ENCODE data around the gene TPD52L1.
A peak's percentile ranks its signal among the peaks of the same experiment; 100 is the strongest.

TPD52L1 gene

GRCh38 chr6:125198398-125198937, 44.9 kb downstream of the TPD52L1 start:
- H3K36me3 ChIP-seq (ENCODE audit: low read depth) = no peaks in the 10 kb centered on the region
- H3K27me3 ChIP-seq (ENCODE audit: insufficient read depth, poor library complexity, severe bottlenecking) = no peaks in the 10 kb centered on the region
- no peak overlapping the region for H3K4me3 ChIP-seq (ENCODE audit: severe bottlenecking)
- no peak for TF ChIP-seq CTCF (IDR thresholded peaks at IDR 0.05; ENCODE audit: poor library complexity, severe bottlenecking)
- peak overlapping the region; percentile 52 for H3K27ac ChIP-seq (ENCODE audit: poor library complexity, severe bottlenecking)
- ATAC-seq (ENCODE audit: low read depth) (no peak), DNase-seq (ENCODE audit: low spot score) (no peak)
- H3K4me1 ChIP-seq (ENCODE audit: insufficient read depth, poor library complexity, severe bottlenecking) = peaks cover 61% of the 10 kb centered on the region
- H3K9me3 ChIP-seq (ENCODE audit: severe bottlenecking) = no peaks in the 10 kb centered on the region

- Histone ChIP-seq H3K36me3 (ENCODE audit: low read depth) (no peaks in the 10 kb centered on the region), H3K4me3 (ENCODE audit: severe bottlenecking) (no peak overlapping the region), H3K9me3 (ENCODE audit: severe bottlenecking) (no peaks in the 10 kb centered on the region), H3K27me3 (ENCODE audit: insufficient read depth, poor library complexity, severe bottlenecking) (no peaks in the 10 kb centered on the region), H3K27ac (ENCODE audit: poor library complexity, severe bottlenecking) (peak overlapping the region; percentile 87), H3K4me1 (ENCODE audit: insufficient read depth, poor library complexity, severe bottlenecking) (peaks cover 59% of the 10 kb centered on the region)
- ATAC-seq (ENCODE audit: low read depth) (no peak), DNase-seq (ENCODE audit: low spot score) (no peak)
- no peak for TF ChIP-seq CTCF (IDR thresholded peaks at IDR 0.05; ENCODE audit: poor library complexity, severe bottlenecking)
These were observed 47.4 kb downstream of the TPD52L1 start for GRCh38 chr6:125200941-125201340.

- Histone ChIP-seq H3K27me3 (ENCODE audit: insufficient read depth, poor library complexity, severe bottlenecking) (no peaks in the 10 kb centered on the region), H3K9me3 (ENCODE audit: severe bottlenecking) (no peaks in the 10 kb centered on the region), H3K4me3 (ENCODE audit: severe bottlenecking) (no peak overlapping the region), H3K27ac (ENCODE audit: poor library complexity, severe bottlenecking) (peak overlapping the region; percentile 87), H3K4me1 (ENCODE audit: insufficient read depth, poor library complexity, severe bottlenecking) (peaks cover 52% of the 10 kb centered on the region), H3K36me3 (ENCODE audit: low read depth) (no peaks in the 10 kb centered on the region)
- DNase-seq (ENCODE audit: low spot score) = peak; percentile 86
- peak; percentile 80 for ATAC-seq (ENCODE audit: low read depth)
- no peak for TF ChIP-seq CTCF (IDR thresholded peaks at IDR 0.05; ENCODE audit: poor library complexity, severe bottlenecking)
These were observed 48.6 kb downstream of the TPD52L1 start for GRCh38 chr6:125201961-125202729.

GRCh38 chr6:125203395-125203794, 49.8 kb downstream of the TPD52L1 start:
- DNase-seq (ENCODE audit: low spot score) = no peak
- no peak for TF ChIP-seq CTCF (IDR thresholded peaks at IDR 0.05; ENCODE audit: poor library complexity, severe bottlenecking)
- Histone ChIP-seq H3K27ac (ENCODE audit: poor library complexity, severe bottlenecking) (peak overlapping the region; percentile 87), H3K4me3 (ENCODE audit: severe bottlenecking) (no peak overlapping the region), H3K27me3 (ENCODE audit: insufficient read depth, poor library complexity, severe bottlenecking) (no peaks in the 10 kb centered on the region), H3K9me3 (ENCODE audit: severe bottlenecking) (no peaks in the 10 kb centered on the region), H3K4me1 (ENCODE audit: insufficient read depth, poor library complexity, severe bottlenecking) (peaks cover 39% of the 10 kb centered on the region), H3K36me3 (ENCODE audit: low read depth) (no peaks in the 10 kb centered on the region)
- ATAC-seq (ENCODE audit: low read depth) = no peak

GRCh38 chr6:125205931-125206330, 52.4 kb downstream of the TPD52L1 start:
- DNase-seq (ENCODE audit: low spot score) (no peak), ATAC-seq (ENCODE audit: low read depth) (no peak)
- no peaks in the 10 kb centered on the region for H3K36me3 ChIP-seq (ENCODE audit: low read depth)
- H3K27ac ChIP-seq (ENCODE audit: poor library complexity, severe bottlenecking) = no peak overlapping the region
- no peak overlapping the region for H3K4me3 ChIP-seq (ENCODE audit: severe bottlenecking)
- H3K4me1 ChIP-seq (ENCODE audit: insufficient read depth, poor library complexity, severe bottlenecking) = peaks cover 24% of the 10 kb centered on the region
- H3K9me3 ChIP-seq (ENCODE audit: severe bottlenecking) = no peaks in the 10 kb centered on the region
- no peak for TF ChIP-seq CTCF (IDR thresholded peaks at IDR 0.05; ENCODE audit: poor library complexity, severe bottlenecking)
- no peaks in the 10 kb centered on the region for H3K27me3 ChIP-seq (ENCODE audit: insufficient read depth, poor library complexity, severe bottlenecking)
